Measurements from ENCODE around the gene SCUBE1.

- no peak for TF ChIP-seq CTCF (conservative IDR thresholded peaks at IDR 0.05; ENCODE audit: low read depth in 2 of 2)
- no peak for TF ChIP-seq EZH2 (IDR thresholded peaks at IDR 0.05; ENCODE audit: low read depth, unreplicated experiment)
- TF ChIP-seq REST (IDR thresholded peaks at IDR 0.05; ENCODE audit: unreplicated experiment): no peak
- no peak for TF ChIP-seq POLR2AphosphoS5 (IDR thresholded peaks at IDR 0.05; ENCODE audit: low read depth)
- no peak for TF ChIP-seq ZNF331 (CRISPR knock-in tag; IDR thresholded peaks at IDR 0.05; ENCODE audit: low read depth)
These were observed 190.7 kb downstream of the SCUBE1 start for GRCh38 chr22:43152357-43153071.
